HG03354 (cell line): ENCODE results near the gene COG1.
A peak's percentile ranks its signal among the peaks of the same experiment; 100 is the strongest.

Experiments
- ATAC-seq: cut with Tn5 transposase; IDR thresholded peaks from one replicate; pipeline ENCODE4 v1.9.1; 2021; ENCODE audit warnings: mild to moderate bottlenecking; ENCODE audit not compliant: unreplicated experiment, poor library complexity, severe bottlenecking

Gene COG1

GRCh38 chr17:73166731-73167581 lies 25.9 kb upstream of the COG1 start:
- peak; percentile 54 for ATAC-seq

GRCh38 chr17:73168667-73169066 lies 24.2 kb upstream of the COG1 start:
- no peak for ATAC-seq

- ATAC-seq, result no peak
These were observed 22.5 kb upstream of the COG1 start for GRCh38 chr17:73170324-73170723.

- no peak for ATAC-seq
These were observed 20.6 kb upstream of the COG1 start for GRCh38 chr17:73172252-73172651.

GRCh38 chr17:73174126-73174525 lies 18.7 kb upstream of the COG1 start:
- no peak for ATAC-seq

- no peak for ATAC-seq
These were observed 16.8 kb upstream of the COG1 start for GRCh38 chr17:73175962-73176565.

- no peak for ATAC-seq
These were observed 13.5 kb upstream of the COG1 start for GRCh38 chr17:73179387-73179786.

GRCh38 chr17:73179878-73180277 lies 13.0 kb upstream of the COG1 start:
- no peak for ATAC-seq

GRCh38 chr17:73182616-73183310 lies 10.1 kb upstream of the COG1 start:
- no peak for ATAC-seq

GRCh38 chr17:73184136-73184993 lies 8.5 kb upstream of the COG1 start:
- no peak for ATAC-seq

GRCh38 chr17:73186283-73187050 lies 6.4 kb upstream of the COG1 start:
- ATAC-seq, result no peak

GRCh38 chr17:73187203-73187769 lies 5.6 kb upstream of the COG1 start:
- no peak for ATAC-seq

GRCh38 chr17:73188011-73188410 lies 4.8 kb upstream of the COG1 start:
- ATAC-seq, result no peak

- no peak for ATAC-seq
These were observed 3.3 kb upstream of the COG1 start for GRCh38 chr17:73189417-73190099.

- ATAC-seq, result peak; percentile 54
These were observed 1.2 kb upstream of the COG1 start for GRCh38 chr17:73191443-73192205.

- ATAC-seq, result peak; percentile 74
These were observed 505 bp upstream of the COG1 start for GRCh38 chr17:73192206-73192893.
